Activated CD4-positive, CD25-positive, alpha-beta regulatory T cell (primary cell): ENCODE results near the gene NDUFAF3.
"Not testable (repeated sequence)": the region's sequence is repeated elsewhere in the genome, so short reads cannot be mapped to it uniquely, and the experiment has no call there.

Source experiments
- DNase-seq, 4 experiments: peaks; one replicate each; lab custom pipeline; 2025; lab: John Stamatoyannopoulos, UW

Gene NDUFAF3

GRCh38 chr3:48999085-48999858, 22.6 kb upstream of the NDUFAF3 start:
- DNase-seq: no peak

DNA sequence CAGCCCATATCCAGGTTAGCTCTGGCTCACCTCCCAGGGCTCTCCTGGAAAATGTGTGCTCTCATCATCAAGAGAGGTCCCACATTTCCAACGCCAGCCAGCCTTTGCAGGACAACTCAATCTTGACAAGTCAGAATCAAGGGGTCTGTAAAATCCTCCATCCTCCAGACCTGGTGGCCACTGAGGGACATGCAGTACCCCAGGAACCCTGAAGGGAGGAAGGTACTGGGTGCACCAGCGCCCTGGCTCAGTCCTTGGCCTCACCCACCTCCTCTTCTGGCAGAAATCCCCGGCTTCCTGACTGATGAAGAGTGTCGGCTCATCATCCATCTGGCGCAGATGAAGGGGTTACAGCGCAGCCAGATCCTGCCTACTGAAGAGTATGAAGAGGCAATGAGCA, 20.8 kb upstream of the NDUFAF3 start:
- DNase-seq: no peak

DNA sequence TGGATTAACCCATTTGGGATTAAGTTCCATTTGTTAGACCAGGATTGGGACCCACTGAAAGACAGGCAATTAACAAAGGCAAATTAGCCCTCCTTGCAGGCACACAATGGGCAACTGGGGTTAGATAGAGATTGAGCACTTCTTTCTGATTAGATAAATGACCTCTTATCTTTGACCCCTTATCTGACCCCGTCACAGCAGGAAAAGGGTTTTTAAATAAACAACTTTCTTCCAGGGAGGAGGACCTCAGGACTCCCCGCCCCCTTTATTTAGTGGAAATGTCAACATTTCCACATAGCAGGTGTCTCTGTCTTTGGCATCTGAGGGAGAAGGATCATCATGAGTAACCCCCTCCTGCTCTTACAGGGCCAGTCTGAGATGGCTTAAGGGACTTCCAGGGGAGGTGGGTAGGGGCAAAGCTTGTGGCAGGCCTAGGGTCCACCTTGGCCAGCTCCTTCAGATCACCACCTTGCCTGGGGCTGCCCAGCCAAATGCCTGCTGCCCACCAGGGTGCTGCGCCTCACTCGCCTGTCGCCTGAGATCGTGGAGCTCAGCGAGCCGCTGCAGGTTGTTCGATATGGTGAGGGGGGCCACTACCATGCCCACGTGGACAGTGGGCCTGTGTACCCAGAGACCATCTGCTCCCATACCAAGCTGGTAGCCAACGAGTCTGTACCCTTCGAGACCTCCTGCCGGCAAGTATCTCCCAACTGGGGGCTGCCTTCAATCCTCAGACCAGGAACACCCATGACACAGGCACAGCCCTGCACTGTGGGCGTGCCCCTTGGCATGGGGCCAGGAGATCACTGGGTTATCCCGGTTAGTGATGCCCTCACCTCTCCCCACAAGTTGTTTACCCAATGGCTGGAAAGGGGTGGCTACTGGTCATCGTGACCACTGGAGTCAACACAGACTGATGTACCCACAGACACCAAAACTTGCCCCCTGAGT, 17.3 kb upstream of the NDUFAF3 start:
- DNase-seq: no peak

- no peak for DNase-seq
Observed at GRCh38 chr3:49005303-49005680, 16.6 kb upstream of the NDUFAF3 start.

- DNase-seq: no peak
Observed at GRCh38 chr3:49005998-49006397, 15.9 kb upstream of the NDUFAF3 start.

DNA sequence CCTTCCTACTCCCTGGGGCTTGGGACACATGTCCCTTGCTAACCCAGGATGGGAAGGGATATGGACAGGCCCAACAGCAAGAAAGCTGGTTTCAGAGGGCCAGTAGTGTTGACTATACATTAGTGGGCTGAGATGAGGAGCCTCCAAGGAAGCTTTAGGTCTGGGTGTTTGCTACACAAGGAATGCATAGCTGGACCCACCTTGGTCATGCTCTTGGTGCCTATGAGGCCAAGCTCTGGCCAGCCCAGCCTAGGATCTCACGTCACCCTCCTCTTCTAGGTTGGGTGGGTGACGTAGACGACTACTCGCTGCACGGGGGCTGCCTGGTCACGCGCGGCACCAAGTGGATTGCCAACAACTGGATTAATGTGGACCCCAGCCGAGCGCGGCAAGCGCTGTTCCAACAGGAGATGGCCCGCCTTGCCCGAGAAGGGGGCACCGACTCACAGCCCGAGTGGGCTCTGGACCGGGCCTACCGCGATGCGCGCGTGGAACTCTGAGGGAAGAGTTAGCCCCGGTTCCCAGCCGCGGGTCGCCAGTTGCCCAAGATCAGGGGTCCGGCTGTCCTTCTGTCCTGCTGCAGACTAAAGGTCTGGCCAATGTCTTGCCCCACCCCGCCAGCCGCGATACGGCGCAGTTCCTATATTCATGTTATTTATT, 15.4 kb upstream of the NDUFAF3 start:
- no peak for DNase-seq

GRCh38 chr3:49007068-49007770, 14.7 kb upstream of the NDUFAF3 start, which contains the start of gene WDR6:
TSS of gene WDR6 (plus strand) at chr3:49007391. CDS start at chr3:49007432, 41 bp downstream.
- DNase-seq: peak; percentile 91 to 95 (median 94)

DNA sequence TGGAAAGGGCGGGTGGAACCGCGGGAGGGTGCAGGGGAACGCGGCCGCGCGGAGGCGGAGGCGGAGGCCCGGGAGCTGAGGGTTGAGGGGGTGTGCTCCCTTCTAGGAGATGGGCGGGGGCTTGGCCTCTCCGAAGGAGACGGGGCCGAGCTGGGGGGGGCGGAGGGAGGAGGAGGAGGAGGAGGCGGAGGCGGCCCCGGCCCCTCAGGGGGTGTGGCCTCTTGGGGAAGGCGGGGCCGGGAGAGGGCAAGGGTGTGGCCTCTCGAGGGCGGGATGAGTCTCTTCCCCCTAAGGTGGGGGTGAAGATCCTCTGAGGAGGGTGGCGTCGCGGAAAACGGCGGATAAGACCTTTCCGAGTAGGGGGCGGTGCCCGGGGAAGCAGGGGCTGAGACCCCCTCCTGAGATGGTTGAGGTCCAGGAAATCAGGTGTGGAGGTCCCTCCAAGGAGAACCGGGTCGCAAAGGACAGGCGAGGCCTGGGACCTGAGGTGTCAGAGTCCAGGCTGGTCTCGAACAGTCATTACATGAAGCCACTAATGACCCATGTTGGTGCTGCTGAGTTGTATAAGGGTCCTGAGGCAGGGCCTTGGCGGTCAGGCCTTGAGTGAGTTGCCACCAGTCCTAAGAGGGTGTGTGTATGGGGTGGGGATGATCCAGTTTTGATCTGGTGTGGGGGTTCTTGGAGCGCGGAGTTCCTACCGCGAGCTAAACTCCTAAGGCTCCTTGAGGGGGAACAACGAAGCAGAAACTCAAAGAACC, 14.0 kb upstream of the NDUFAF3 start:
- peak; percentile 69 to 79 (median 76) for DNase-seq

GRCh38 chr3:49008627-49009026, 13.3 kb upstream of the NDUFAF3 start:
- not testable (repeated sequence) for DNase-seq

DNA sequence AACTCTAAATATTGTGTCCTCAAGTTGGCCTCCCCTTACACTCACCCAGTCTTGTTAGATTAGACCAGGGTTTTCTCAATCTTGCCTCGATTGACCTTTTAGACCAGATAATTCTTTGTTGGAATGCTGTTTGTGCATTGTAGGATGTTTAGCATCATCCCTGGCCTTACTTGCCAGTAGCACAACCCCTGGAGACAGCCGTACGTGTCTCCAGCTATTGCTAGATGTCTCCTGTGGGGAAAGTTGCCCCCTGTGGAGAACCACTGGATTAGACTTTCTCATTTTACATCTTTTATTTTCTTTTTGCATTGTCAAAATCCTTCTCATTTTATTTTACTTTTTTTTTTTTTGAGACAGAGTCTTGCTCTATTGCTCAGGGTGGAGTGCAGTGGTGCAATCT, 12.5 kb upstream of the NDUFAF3 start:
- DNase-seq: no peak

DNA sequence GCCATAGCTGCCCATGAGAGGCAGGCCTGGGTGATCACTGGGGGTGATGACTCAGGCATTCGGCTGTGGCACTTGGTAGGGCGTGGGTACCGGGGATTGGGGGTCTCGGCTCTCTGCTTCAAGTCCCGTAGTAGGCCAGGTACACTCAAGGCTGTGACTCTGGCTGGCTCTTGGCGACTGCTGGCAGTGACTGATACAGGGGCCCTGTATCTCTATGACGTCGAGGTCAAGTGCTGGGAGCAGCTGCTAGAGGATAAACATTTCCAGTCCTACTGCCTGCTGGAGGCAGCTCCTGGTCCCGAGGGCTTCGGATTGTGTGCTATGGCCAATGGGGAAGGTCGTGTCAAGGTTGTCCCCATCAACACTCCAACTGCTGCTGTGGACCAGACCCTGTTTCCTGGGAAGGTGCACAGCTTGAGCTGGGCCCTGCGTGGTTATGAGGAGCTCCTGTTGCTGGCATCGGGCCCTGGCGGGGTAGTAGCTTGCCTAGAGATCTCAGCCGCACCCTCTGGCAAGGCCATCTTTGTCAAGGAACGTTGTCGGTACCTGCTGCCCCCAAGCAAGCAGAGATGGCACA, 9.4 kb upstream of the NDUFAF3 start:
- DNase-seq: no peak

DNA sequence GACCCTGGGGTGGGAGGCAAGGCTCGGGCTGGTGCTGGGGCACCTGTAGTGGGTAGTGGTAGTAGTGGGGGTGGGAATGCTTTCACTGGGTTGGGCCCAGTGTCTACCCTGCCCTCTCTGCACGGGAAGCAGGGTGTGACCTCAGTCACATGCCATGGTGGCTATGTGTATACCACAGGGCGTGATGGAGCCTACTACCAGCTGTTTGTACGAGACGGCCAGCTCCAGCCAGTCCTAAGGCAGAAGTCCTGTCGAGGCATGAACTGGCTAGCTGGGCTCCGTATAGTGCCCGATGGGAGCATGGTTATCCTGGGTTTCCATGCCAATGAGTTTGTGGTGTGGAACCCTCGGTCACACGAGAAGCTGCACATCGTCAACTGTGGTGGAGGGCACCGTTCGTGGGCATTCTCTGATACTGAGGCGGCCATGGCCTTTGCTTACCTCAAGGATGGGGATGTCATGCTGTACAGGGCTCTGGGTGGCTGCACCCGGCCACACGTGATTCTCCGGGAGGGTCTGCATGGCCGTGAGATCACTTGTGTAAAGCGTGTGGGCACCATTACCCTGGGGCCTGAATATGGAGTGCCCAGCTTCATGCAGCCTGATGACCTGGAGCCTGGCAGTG, 8.7 kb upstream of the NDUFAF3 start:
- no peak for DNase-seq

DNA sequence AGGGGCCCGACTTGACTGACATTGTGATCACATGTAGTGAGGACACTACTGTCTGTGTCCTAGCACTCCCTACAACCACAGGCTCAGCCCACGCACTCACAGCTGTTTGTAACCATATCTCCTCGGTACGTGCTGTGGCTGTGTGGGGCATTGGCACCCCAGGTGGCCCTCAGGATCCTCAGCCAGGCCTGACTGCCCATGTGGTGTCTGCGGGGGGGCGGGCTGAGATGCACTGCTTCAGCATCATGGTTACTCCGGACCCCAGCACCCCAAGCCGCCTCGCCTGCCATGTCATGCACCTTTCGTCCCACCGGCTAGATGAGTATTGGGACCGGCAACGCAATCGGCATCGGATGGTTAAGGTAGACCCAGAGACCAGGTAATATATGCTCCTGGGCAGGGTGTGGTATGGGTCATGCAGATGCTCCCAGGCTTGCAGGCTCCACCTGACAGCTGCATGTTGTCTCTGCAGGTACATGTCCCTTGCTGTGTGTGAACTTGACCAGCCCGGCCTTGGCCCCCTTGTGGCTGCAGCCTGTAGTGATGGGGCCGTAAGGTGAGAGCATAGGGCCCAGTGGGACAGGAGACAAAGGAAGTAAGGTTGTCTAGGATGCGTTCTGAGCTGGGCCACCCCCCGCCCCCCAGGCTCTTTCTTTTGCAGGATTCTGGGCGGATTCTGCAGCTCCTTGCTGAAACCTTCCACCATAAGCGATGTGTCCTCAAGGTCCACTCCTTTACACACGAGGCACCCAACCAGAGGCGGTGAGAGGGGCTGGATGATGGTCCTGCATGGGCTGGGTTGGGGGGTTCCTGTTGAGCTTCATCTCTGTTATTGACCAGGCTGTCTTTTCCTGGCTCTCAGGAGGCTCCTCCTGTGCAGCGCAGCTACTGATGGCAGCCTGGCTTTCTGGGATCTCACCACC, 7.9 kb upstream of the NDUFAF3 start:
- DNase-seq: peak in 3 of 4 experiments; percentile 21 to 37 (median 36)

- no peak for DNase-seq
Observed at GRCh38 chr3:49015072-49015471, 6.8 kb upstream of the NDUFAF3 start.

DNA sequence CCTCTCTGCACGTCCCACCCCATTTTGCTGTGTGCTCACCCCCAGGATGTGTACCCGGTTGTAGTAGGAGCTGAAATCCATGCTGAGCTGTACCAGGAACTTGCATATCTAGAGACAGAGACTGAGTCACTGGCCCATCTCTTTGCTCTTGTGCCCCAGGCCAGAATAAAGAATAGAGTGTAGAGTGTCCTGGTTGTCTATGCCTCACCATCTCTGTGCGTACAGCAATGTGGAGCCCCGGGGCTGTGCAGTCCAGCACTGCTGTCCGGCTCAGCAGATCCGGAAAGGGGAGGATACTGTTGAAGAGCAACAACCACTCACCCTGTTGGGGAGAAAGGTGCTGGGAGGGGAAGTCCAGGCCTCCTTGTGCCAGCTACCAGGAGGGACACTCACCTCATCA, 6.2 kb upstream of the NDUFAF3 start:
- DNase-seq: no peak

DNA sequence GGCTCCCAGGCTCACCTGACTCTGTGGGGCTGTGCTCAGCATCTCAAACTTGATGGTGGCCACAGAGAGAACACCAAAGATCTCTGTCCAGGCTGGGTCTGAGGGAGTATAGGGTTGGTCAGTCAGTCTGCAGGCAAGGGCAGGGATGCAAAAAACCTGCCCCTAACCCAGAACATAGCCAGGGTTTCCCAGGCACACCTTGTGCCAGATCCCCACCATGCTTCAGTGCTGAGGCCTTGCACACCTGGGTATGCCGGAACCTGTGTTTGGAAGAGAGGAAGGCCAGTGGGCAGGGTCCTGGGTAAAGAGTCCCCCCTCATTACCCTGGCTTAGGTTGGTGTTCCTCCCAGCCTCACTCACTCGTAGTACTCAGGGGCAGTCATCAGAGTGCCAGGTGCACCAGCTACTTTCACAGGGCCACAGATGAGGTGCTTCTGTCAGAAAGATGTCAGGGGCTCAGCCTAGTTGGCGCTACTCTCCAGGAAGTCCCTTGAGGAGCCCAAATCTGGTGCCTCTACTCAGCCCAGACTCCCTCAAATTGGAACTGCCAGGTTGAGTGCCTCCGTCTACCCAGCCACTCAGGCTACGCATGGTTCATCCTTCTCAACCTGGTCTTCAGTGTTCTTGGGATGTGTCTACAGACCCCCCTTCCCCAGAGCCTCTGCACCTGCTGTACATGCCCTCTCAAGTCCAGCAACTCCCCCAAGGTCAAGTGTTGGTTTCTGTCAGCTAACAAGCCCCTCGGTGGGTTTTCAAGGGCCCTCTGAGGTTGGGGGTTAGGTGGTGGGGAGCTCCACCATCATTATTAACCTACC, 5.3 kb upstream of the NDUFAF3 start:
- no peak for DNase-seq

GRCh38 chr3:49017229-49017970, 4.5 kb upstream of the NDUFAF3 start:
- DNase-seq: no peak
